ENCODE data around the gene FNDC3B.

DNA sequence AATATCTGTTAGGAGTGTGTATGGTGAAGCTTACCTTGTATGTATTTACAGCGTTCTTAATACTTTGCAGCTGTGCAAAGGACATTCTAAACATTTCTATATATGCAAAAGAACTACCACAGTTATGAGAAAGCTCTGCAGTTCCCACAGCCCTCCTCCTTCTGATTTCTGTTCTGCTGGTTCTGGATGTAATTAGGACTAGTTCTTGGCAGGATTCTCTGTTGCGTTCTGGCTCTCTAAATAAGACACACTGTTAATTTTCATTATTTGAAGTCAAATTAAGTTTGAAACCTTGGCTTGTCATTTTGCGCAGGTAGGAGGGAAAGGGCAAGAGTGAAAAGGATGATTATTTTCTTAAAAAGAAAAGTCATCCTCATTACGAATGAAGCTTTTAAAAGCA lies 76.4 kb downstream of the FNDC3B start:
- TF ChIP-seq POLR2AphosphoS5 (IDR thresholded peaks at IDR 0.05; ENCODE audit: low read depth, low read length) = no peak
- TF ChIP-seq SIN3A (IDR thresholded peaks at IDR 0.05; ENCODE audit: borderline replicate concordance, insufficient read depth, low read length) = no peak
- TF ChIP-seq, protein P1, sequence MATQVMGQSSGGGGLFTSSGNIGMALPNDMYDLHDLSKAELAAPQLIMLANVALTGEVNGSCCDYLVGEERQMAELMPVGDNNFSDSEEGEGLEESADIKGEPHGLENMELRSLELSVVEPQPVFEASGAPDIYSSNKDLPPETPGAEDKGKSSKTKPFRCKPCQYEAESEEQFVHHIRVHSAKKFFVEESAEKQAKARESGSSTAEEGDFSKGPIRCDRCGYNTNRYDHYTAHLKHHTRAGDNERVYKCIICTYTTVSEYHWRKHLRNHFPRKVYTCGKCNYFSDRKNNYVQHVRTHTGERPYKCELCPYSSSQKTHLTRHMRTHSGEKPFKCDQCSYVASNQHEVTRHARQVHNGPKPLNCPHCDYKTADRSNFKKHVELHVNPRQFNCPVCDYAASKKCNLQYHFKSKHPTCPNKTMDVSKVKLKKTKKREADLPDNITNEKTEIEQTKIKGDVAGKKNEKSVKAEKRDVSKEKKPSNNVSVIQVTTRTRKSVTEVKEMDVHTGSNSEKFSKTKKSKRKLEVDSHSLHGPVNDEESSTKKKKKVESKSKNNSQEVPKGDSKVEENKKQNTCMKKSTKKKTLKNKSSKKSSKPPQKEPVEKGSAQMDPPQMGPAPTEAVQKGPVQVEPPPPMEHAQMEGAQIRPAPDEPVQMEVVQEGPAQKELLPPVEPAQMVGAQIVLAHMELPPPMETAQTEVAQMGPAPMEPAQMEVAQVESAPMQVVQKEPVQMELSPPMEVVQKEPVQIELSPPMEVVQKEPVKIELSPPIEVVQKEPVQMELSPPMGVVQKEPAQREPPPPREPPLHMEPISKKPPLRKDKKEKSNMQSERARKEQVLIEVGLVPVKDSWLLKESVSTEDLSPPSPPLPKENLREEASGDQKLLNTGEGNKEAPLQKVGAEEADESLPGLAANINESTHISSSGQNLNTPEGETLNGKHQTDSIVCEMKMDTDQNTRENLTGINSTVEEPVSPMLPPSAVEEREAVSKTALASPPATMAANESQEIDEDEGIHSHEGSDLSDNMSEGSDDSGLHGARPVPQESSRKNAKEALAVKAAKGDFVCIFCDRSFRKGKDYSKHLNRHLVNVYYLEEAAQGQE (IDR thresholded peaks at IDR 0.05; ENCODE audit: insufficient read depth in 1 of 2, low read depth in 2 of 2, low read length in 2 of 2) = no peak
- no peak for TF ChIP-seq TAF1 (IDR thresholded peaks at IDR 0.05; ENCODE audit: borderline replicate concordance, insufficient read depth, low read length)
- TF ChIP-seq FOXP2 (optimal IDR thresholded peaks at IDR 0.05; ENCODE audit: borderline replicate concordance, extremely low read depth, extremely low read length, insufficient read depth) = no peak

All from PFSK-1 (cell line).